NCI-H748 treated with DMSO at 0.1 percent for 48 hours (cell line): ENCODE data around the gene RPS14.
"Not testable (repeated sequence)": the region's sequence is repeated elsewhere in the genome, so short reads cannot be mapped to it uniquely, and the experiment has no call there.

ENCODE experiments used
- DNase-seq: peaks from one replicate; lab custom pipeline; 2025; lab: John Stamatoyannopoulos, UW

The RPS14 gene

DNA sequence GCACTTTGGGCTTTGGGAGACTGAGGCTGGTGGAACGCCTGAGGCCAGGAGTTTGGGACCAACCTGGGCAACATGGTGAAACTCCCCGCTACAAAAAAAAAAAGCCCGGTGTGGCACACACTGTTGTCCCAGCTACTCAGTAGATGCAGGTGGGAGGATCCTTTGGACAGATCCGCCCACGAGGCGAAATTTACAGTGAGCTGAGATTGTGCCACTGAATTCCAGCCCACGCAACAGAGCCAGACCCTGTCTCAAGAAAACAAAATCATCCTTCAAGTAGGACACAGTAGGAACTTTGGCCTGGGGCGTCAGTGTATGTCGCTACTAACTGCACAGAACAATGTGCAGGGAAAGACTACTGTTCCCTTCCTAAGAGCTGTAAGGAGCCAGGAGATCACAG, 4.8 kb downstream of the RPS14 start:
- no peak for DNase-seq

DNA sequence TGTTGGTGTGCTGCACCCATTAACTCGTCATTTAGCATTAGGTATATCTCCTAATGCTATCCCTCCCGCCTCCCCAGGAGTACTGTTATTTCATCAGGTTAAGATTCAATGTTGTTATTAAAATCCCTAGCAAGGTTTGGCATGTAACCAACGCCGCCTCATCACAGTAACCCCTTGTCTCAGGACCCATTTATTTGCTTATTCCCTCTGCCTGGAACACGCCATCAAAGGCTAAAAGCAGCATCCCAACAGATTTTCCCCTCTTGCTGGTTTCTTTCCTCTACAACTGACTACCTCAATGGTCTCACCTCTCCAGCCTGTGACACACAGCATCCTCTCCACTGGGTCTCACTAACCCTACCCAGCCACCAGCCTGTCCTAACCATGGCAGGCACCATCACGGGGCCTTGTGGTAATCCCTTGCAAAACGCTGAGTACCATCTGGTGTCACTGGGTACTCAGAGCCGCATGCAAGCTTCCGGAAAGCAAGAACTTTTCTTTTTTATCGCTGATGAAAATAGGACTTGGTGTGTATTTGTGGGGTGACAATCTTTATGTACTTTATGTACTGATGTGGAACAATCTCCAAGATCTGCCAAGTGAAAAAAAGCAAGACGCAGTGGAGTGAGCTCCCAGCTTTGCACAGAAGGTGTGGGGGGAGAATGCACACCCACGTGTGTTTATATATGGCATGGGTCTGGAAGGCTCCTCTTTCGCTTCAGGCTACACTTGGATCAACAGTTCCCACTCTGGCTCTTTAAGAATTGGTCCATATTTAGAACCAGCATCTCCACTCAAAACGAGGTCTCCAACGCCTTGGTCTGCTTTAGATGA, 6.1 kb downstream of the RPS14 start:
- no peak for DNase-seq

DNA sequence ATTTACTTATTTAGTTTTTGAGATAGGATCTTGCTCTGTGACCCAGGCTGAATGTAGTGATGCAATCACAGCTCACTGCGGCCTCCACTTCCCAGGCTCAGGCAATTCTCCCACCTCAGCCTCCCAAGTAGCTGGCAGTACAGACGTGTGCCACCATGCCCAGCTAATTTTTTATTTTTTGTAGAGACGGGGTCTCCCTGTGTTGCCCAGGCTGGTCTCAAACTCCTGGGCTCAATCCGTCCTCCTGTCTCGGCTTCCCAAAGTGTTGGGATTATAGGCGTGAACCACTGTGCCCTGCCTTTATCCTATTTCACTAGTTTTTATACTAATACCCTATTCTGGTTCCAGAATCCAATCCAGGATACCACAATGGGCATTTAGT, 6.8 kb downstream of the RPS14 start:
- DNase-seq, result no peak

DNA sequence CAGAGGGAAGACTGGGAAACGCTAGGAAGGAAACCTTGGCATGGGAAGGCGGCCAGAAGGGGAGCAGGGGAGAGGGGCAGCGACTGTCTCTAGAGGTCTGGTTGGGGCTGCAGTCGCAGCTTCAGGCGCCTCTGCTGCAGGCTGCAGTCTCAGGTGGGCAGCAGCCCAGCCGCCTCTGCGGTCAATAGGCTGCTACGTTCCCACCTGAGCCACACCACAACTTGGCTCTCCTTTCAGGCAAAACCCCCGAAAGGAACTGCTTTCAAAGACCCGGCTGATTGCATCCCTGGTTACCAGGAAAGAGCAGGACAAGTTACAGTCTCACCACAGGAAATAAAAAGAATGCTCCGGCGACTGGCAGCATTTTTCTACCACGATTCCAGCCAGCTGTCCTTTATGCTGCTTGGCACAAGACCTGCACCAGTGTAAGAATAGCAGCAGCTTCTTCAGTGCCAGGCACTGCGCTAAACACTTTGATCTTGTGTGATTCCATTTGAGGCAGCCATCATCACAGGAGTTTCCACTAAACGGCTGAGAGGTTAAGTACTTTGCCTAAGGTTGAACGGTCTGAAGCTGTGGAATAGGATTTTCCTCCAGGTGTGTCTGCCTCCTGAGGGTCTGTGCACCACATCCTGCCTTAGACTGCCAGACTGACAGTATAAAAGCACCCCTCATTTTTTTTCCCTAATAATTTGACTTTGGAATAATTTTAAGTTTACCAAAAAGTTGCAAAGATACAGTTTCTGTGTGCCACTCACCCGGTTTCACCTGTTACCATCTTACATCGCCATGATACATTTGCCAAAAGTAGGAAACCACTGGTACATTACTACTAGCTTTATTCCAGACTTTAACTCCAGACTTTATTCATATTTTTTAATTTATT, 7.5 kb downstream of the RPS14 start:
- DNase-seq, result no peak

DNA sequence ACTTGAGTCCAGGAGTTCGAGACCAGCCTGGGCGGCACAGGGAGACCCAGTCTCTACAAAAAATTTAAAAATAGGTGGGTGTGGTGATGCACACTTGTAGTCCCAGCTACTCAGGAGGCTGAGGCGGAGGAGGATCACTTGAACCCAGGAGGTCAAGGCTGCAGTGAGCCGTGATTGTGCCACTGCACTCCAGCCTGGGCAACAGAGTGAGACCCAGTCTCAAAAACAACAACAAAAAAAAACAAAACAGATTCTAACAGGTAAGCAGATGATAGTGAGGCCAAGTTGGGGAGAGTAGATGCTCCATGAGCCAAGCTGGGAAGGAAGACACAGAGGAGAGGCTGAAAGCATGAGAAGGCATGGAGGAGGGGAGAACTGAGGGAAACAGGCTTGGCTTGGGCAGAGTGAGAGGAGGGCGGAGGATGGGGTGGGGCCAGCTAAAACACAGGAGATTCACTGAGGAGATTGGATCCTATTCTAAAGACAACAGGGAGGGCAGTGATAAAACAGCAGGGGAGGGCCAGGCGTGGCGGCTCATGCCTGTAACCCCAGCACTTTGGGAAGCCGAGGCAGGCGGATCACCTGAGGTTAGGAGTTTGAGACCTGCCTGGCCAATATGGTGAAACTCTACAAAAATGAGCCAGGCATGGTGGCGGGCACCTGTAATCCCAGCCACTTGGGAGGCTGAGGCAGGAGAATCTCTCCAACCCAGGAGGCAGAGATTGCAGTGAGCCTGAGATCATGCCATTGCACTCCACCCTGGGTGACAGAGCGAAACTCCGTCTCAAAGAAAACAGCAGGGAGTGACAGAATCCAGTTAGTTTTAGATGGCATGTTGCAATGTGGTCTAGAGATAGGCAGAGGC, 8.4 kb downstream of the RPS14 start:
- no peak for DNase-seq

DNA sequence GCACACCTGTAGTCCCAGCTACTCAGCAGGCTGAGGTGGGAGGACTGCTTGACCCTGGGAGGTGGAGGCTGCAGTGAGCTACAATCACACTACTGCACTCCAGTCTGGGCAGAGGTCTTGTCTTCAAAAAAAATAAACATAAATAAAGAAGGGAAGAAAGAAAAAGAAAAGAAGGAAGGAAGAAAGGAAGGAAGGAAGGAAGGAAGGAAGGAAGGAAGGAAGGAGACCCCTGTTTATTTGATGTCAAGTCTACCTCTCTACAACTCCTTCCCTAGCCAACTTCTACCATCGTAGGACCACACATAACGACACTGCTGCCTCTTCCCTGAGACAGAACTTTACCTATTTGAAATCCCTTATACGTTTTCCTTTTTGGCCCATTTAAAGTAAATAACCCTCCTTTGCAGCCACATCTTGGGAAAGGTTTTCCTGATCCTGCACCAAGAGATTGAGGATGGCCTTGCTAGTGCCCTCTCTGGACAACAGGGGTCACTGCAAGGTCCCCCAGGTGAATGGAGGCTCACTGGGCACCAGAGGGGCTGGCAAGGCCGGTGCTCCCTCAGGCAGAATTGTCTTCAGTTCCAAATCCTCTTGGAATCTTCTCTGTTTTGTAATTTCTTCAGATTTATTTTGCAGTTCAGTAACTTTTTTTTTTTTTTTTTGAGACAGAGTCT, 10.5 kb downstream of the RPS14 start:
- DNase-seq, result no peak

DNA sequence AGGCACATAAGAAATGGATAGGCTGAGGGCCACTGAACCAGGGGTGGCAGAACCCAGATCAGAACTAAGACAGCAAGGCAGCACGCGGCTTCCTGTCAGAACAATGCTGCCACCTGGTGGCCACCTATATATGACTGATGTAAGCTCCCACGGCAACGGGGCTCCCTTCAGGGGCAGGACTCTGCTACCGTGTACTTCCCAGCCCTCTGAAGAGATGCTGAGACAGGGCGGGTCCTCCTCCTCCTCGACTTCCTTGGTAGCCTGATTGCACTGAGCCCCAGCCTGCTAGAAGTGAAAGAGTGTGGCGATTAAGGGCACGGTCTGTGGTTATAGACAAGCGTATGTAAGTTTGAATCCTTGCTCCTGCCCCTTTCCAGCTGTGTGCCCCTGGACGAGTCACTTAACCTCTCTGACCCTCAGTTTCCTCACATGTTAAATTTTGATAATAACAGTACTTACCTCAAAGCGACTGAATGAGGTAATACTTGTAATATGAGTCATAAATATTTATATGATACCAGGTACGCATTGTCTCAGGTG, 13.3 kb downstream of the RPS14 start:
- peak; percentile 47 for DNase-seq

DNA sequence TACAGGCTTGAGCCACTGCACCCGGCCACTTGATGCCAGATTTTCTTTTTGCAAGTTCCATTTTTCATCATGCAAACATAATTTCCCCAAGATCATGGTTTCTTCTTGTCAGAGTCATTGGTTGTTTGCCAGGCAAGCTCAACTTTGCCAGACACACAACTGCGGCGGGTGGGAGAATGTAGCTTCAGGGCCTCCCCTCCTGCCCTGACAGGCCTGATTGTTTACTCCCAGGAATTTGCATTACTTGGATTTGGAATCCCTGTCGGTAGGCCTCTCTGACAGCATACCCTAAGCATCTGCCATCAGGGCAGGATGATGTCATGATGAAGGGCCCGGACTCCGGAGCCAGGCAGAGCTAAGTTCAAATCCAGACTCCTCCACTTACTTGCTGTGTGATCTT, 15.1 kb downstream of the RPS14 start:
- DNase-seq, result no peak

DNA sequence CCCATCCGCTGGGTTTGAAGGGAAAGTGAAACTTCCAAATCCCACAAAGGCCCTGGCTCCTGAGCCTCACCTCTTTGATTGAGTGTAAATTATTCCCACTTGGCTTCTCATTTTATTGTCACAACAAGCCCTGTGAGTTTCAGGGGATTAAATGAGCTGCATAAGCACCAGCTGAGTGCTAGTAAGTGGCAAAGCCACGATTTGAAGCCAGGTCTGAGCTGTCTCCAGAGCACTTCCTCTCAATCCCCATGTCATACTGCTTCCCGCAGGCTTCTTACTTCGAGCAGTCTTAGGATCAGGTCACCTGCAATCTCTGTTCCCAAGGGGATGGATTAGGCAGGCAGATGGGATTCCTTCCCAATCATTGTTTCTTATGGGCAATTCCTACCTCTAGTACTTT, 18.0 kb downstream of the RPS14 start:
- no peak for DNase-seq

DNA sequence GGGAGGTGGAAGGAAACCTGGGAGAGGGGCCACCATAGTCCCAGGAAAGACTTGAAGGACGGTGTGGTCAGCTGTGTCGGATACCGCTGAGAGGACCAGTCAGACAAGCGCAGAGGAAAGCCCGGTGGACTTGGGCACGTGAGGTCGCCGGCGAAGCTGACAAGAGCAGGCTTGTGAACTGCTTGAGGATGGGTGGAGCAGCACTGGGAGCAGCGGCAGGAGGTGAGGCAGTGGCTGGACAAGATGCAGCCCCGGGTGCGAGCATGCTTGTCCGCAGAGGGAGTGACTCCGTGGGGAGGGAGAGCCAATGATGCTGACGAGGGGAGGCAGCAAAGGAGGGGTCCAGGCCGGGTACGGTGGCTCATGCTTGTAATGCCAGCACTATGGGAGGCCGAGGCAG, 18.5 kb downstream of the RPS14 start:
- DNase-seq, result no peak

DNA sequence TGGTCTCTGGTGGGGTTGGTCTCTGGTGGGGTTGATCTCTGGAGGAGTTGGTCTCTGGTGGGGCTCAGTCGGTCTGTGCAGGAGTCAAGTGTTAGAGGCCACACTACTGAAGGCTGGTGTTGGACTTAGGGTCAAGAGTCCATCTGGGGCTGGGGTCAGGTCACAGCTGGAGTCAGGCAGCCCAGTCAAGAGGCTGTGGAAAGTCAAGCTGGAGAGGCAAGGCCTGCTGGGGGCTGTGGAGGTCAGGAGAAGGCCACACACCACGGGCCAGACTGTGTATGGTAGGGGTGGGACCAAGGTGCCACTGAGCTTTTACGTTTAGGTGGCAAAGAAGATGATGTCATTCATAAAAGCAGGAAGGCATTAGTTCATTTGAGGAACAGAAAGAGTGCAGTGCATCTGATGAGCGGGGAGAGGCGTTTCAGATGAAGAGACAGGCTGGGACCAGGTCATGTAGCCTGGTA, 20.1 kb downstream of the RPS14 start:
- no peak for DNase-seq

DNA sequence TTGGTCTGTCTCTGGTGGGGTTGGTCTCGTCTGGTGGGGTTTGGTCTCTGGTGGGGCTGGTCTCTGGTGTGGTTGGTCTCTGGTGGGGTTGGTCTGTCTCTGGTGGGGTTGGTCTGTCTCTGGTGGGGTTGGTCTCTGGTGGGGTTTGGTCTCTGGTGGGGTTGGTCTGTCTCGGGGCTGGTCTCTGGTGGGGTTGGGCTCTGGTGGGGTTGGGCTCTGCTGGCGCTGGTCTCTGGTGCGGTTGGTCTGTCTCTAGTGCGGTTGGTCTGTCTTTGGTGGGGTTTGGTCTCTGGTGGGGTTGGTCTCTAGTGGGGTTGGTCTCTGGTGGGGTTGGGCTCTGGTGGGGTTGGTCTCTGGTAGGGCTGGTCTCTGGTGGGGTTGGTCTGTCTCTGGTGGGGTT, 20.6 kb downstream of the RPS14 start:
- DNase-seq, result no peak

DNA sequence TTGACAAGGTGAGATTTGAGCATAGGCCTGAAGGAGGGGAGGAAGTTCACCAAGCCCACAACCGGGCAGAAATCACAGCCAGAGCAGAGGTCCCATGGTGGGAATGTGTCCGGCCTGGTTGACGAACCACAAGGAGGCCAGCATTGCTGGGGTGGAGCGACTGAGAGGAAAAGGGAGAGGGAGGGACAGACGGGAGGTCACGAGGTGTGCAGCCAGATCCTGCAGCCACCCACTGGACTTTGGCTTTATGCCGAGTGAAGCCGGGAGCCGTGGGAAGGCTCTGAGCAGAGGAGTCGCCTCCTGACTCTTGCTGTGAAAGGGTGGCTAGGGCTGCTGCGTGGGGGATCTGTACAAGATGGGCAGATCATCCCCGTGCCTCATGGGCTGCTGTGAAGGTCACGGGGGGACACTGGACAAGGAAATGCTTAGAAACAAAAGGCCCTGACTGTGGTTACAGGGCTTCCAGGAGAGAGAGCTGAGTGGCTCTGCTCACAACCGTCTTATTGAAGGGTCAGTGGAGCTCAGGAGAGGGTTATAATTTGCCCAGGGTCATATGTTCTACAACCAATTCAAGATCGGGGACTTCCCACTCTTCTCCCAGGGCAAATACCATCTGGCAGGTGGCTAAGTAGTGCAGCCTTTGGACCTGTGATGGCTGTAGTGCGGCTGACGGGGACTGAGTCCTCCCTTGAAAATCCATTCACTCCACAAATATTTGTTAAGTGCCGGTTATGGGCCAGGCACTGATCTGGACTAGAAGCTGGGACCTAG, 21.2 kb downstream of the RPS14 start:
- DNase-seq, result no peak

DNA sequence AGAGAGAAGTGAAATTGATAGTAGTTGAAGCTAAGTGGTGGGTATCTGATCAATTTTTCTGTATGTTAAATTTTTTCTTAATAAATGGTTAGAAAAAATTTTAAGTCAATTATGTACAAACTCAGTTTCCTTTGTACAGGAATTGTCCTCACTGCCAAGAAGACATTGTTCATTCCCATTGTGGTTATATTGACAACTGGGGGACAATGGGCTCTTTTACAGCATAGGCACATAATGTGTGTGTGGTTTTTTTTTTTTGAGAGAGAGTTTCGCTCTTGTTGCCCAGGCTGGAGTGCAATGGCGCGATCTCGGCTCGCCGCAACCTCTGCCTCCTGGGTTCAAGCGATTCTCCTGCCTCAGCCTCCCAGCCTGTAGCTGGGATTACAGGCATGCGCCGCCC, 23.4 kb downstream of the RPS14 start:
- not testable (repeated sequence) for DNase-seq

DNA sequence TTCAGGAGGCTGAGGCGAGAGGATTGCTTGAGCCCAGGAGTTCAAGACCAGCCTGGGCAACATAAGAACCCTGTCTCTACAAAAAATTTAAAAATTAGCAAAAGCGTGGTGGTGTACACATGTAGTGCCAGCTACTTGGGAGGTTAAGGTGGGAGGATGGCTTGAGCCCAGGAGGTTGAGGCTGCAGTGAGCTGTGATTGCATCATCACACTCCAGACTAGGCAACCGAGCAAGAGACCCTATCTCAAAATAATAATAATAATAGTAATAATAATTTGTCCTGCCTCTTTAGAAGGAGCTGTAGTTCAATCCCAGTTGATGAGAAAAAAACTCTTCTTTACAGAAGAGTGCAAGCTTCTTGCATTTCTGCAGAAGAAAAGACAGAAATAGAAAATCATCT, 26.8 kb downstream of the RPS14 start:
- DNase-seq, result no peak

DNA sequence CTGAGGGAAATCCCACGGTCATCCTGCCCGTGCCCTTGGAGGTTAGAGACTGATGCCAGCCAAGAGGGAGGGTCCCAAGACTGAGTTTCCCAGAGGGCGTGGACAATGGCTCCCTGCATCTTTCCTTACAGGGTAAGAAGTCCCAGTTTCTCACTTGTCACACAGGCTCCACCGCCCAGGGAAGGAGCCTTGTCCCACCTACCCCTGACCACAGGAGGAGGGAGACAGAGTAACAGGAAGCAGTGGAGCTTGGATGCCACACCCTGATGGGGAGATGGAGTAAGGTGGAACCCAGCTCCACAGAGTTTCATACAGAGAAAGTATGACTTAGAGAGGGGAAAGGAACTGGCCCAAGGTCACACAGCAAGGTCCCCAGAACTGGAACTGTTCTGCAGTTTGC, 27.5 kb downstream of the RPS14 start:
- DNase-seq, result no peak

DNA sequence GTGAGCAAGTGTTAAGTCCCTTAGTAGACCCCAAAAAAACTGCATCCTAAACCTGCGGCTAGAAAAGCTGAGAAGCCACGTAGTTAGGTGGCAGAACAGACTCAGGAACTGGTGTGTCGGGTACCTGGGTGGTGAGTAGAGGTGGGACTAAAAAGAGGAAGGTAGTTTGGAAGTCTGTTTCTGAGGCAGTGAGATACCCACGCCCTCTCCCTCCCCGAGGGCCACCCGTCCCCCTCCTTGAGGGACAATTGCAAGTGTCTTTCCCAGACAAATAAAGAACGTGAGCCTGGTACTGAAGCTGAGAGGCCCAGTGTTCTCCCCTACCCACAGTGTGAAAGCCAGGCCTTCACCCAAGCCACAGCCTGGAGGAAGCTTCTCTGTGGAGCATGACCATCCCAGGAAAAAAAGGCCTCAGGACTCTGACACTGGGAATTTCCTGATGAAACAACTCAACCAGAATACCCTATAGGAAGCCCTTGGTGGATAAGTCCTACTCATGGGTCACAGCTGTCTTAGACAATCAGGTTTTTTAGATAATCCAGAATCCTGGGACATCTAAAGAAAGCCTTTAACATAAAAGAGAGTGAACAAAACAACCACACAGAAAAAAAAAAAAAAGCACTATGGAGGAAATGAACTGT, 29.8 kb downstream of the RPS14 start:
- no peak for DNase-seq

DNA sequence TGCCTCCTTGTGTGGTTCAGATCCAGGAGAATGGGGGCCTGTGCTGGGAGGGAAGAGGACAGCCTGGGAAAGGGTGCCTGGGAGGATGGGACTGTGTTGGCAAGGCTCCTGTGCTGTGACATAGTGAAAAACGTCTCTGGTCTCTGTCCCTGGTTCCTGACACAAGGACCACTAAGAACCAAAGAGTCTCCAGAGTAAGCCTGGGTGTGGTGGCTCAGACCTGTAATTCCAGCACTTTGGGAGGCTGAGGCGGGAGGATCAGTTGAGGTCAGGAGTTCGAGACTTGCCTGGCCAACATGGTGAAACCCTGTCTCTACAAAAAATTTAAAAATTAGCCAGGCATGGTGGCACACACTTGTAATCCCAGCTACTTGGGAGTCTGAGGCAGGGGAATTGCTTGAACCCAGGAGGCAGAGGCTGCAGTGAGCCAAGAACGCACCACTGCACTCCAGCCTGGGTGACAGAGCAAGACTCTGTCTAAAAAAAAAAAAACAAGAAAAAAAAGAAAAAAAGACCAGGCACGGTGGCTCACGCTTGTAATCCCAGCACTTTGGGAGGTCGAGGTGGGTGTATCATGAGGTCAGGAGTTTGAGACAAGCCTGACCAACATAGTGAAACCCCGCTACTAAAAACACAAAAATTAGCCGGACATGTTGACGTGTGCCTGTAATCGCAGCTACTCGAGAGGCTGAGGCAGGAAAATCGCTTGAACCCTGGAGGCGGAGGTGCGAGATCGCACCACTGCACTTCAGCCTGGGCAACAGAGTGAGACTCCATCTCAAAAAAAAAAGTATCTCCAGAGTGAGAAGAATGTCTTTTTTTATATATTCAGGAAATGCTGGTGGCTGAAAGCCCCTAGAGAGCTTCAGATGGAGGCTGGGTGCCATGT, 35.4 kb downstream of the RPS14 start:
- DNase-seq, result not testable (repeated sequence)
